ENCODE results near the gene FNDC3B. TPM values are rescaled to one million over a fixed set of nuclear protein-coding genes. Genes with fewer than 3 reads are reported as not detected.

FNDC3B gene
- total and polyA plus RNA-seq, 7 donors, result 16.2 to 93.9 (median 50.3) TPM

DNA sequence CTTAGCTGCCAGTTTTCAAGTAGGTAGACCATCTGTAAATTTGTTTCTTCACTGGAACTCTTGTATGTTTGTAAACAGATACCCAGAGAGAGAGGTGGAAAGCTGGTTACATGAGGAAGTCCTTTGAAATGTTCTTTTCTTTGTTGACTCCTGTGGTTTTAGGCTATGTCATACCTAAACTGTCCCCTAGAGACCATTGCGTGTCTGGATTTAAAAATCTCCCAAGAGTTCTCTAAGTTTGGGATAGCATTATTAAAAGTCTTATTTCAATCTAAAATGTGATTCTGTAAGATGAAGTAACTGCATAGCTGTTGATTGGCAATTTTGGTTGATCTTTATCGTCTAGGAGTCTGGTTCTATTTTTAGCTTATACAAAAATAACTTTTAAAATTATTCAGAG is 281.7 kb downstream of the FNDC3B start:
- peaks cover 0 to 78% (median 53%) of the 10 kb centered on the region in 4 donors for H3K4me1 ChIP-seq
- no peak overlapping the region for H3K4me3 ChIP-seq
- H3K27ac ChIP-seq, result peak overlapping the region in 2 of 4 donors; percentile 78 to 89
- 67 to 82% methylated on average over 2 of the region's 2 CpGs for WGBS, 2 donors
- TF ChIP-seq POLR2AphosphoS5 (IDR thresholded peaks at IDR 0.05), result no peak
- TF ChIP-seq POLR2A (IDR thresholded peaks at IDR 0.05), result no peak
- TF ChIP-seq EP300 (IDR thresholded peaks at IDR 0.05), result no peak
- TF ChIP-seq, protein P1, sequence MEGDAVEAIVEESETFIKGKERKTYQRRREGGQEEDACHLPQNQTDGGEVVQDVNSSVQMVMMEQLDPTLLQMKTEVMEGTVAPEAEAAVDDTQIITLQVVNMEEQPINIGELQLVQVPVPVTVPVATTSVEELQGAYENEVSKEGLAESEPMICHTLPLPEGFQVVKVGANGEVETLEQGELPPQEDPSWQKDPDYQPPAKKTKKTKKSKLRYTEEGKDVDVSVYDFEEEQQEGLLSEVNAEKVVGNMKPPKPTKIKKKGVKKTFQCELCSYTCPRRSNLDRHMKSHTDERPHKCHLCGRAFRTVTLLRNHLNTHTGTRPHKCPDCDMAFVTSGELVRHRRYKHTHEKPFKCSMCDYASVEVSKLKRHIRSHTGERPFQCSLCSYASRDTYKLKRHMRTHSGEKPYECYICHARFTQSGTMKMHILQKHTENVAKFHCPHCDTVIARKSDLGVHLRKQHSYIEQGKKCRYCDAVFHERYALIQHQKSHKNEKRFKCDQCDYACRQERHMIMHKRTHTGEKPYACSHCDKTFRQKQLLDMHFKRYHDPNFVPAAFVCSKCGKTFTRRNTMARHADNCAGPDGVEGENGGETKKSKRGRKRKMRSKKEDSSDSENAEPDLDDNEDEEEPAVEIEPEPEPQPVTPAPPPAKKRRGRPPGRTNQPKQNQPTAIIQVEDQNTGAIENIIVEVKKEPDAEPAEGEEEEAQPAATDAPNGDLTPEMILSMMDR (IDR thresholded peaks at IDR 0.05), result no peak
- no peak for DNase-seq
- H3K27me3 ChIP-seq, result no peaks in the 10 kb centered on the region
- intact Hi-C loops (cut with DNase I), result no loop called here
- no peaks in the 10 kb centered on the region for H3K9me3 ChIP-seq
- H3K36me3 ChIP-seq, result peaks cover 0 to 7% (median 3%) of the 10 kb centered on the region in 4 donors

DNA sequence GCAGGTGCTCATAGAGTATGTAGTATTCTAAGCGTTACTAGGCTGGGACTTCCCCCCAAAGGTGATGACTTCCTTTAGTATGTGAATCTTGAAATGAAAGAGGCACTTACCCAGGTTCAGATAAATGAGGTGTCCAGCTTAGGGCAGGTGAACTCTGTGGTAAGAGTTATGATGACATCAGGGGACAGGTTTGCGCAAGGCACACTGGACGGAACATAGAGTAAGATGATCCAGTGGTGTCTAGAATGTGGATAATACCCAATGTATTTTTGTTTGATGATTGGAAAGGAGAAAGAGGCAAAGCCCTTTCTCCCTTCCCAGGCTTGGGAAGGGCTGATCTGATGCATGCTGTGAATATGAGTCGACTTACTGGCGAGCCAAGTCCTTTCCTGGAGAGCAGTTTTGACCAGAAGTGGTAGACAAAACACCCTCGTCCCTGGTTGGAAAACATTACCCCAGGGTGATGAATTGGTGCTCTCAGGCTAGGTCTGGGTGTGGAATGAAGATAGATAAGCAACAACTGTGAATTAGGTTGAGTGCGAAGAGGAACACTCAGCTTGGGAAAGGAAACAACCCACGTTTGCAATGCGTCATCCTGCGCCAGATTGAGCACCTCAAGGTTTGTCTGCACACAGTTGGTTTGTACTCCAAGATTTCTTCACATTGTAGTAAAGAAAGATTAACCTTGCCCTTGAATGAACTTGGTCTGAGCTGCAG is 284.7 kb downstream of the FNDC3B start:
- Histone ChIP-seq H3K36me3 (peaks cover 0 to 16% (median 5%) of the 10 kb centered on the region in 4 donors), H3K4me1 (peaks cover 0 to 47% (median 23%) of the 10 kb centered on the region in 4 donors), H3K27ac (peak overlapping the region in 3 of 4 donors; percentile 6 to 89 (median 49)), H3K27me3 (no peaks in the 10 kb centered on the region), H3K4me3 (no peak overlapping the region), H3K9me3 (no peaks in the 10 kb centered on the region)
- 88 to 91% methylated on average over 10 of the region's 10 CpGs for WGBS, 2 donors
- no peak for DNase-seq
- intact Hi-C loops (cut with DNase I), result no loop called here
- peak in 3 of 4 donors; percentile 14 to 40 (median 29) for TF ChIP-seq POLR2AphosphoS5 (IDR thresholded peaks at IDR 0.05)
- TF ChIP-seq, protein P1 (IDR thresholded peaks at IDR 0.05), result no peak
- no peak for TF ChIP-seq EP300 (IDR thresholded peaks at IDR 0.05)
- TF ChIP-seq POLR2A (IDR thresholded peaks at IDR 0.05), result no peak

DNA sequence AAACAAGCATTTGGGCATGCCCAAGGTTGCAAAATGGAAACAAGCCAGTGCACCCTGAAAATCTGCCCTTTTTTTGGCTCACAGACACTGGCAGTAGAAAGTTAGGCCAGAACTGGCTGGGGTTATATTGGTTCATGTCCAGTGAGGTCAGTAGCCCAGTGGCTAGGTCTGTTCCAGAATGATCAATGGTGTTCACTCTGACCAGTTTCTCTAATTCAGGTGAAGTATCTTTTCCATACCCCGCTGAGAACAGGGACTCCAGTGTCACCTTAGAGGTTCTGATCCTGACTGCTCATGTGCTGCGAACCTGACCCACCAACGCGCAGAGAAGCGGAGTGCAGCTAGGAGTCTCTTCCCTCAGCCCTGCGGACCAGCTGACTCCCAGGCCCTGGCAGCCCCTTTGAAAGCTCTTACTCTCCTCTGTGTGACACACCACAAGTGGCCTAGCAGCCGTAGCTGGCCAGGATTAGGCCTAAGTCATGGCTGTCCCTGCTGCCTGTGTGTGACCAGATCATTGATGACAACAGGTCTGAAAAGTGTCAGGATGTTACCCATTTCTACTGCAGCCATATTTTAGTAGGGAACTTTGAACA is 285.3 kb downstream of the FNDC3B start:
- H3K4me1 ChIP-seq, result peaks cover 0 to 41% (median 17%) of the 10 kb centered on the region in 4 donors
- H3K9me3 ChIP-seq, result no peaks in the 10 kb centered on the region
- H3K36me3 ChIP-seq, result peaks cover 0 to 22% (median 6%) of the 10 kb centered on the region in 4 donors
- H3K27ac ChIP-seq, result peak overlapping the region in 2 of 4 donors; percentile 49 to 89
- TF ChIP-seq, protein P1 (IDR thresholded peaks at IDR 0.05), result no peak
- TF ChIP-seq POLR2A (IDR thresholded peaks at IDR 0.05), result no peak
- no peak for TF ChIP-seq EP300 (IDR thresholded peaks at IDR 0.05)
- TF ChIP-seq POLR2AphosphoS5 (IDR thresholded peaks at IDR 0.05), result no peak
- intact Hi-C loops (cut with DNase I), result no loop called here
- WGBS, 2 donors, result 95% methylated on average over 7 of the region's 7 CpGs
- DNase-seq, result no peak
- H3K4me3 ChIP-seq, result no peak overlapping the region
- no peaks in the 10 kb centered on the region for H3K27me3 ChIP-seq

DNA sequence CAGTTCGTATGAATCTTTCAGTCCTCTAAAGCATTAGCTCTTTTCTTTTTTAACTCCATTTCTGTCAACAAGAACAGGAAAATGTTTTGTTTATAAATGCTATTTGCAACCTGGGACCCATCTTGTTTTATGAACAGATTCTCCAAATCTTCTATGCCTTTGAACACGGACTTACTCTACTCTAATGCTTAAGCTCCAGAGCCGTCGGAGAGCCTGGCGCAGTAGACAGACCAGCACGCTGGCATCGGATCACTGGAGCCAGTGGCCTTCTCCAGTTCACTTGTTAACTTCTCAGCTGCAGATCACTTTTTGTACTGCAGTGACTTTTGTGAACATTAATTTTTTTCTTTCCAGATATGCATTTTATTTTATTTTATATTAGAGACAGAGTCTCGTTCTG is 286.1 kb downstream of the FNDC3B start:
- Histone ChIP-seq H3K27ac (peak overlapping the region in 1 of 4 donors; percentile 89), H3K4me1 (peaks cover 0 to 33% (median 10%) of the 10 kb centered on the region in 4 donors), H3K36me3 (peaks cover 0 to 30% (median 11%) of the 10 kb centered on the region in 4 donors), H3K27me3 (no peaks in the 10 kb centered on the region), H3K9me3 (no peaks in the 10 kb centered on the region), H3K4me3 (no peak overlapping the region)
- intact Hi-C loops (cut with DNase I), result no loop called here
- DNase-seq, result no peak
- WGBS, 2 donors, result 87 to 88% methylated on average over 8 of the region's 8 CpGs
- no peak for TF ChIP-seq POLR2A (IDR thresholded peaks at IDR 0.05)
- no peak for TF ChIP-seq EP300 (IDR thresholded peaks at IDR 0.05)
- TF ChIP-seq, protein P1 (IDR thresholded peaks at IDR 0.05), result no peak
- no peak for TF ChIP-seq POLR2AphosphoS5 (IDR thresholded peaks at IDR 0.05)
